Thyroid gland (tissue), 4 donors: ENCODE data around the gene GALE.
"Not testable (repeated sequence)": the region's sequence is repeated elsewhere in the genome, so short reads cannot be mapped to it uniquely, and the experiment has no call there.

Source experiments
- CTCF ChIP-seq, 6 experiments: fragments of 200-600 bp in 3 of 6; fragments of 450-650 bp in 3 of 6; sonication (generic) in 3 of 6; IDR thresholded peaks; one replicate each; pipeline ENCODE4 v1.5.1; 2016 to 2019; ENCODE audit warnings: antibody characterized with exemption in 6 of 6, mild to moderate bottlenecking in 2 of 6, inconsistent platforms in 1 of 6, moderate library complexity in 1 of 6
- POLR2A ChIP-seq, 2 donors: fragments of 450-650 bp; IDR thresholded peaks; one replicate each; pipeline ENCODE4 v1.6.1; 2017; ENCODE audit warnings: antibody characterized with exemption in 2 of 2, mild to moderate bottlenecking in 2 of 2, moderate library complexity in 1 of 2

GRCh38 chr1:23802809-23803342 lies 2.3 kb upstream of the GALE start:
- not testable (repeated sequence) for TF ChIP-seq CTCF, POLR2A (IDR thresholded peaks at IDR 0.05)
